K562 (cell line): ENCODE results near the gene ARG1.

Experiments
- ARID3A ChIP-seq: IDR thresholded peaks from 2 replicates; pipeline ENCODE4 v1.6.1; 2012; ENCODE audit warnings: low read depth, low read length, improper control_type of control experiment, borderline replicate concordance
- CHD2 ChIP-seq: IDR thresholded peaks from 2 replicates; pipeline ENCODE4 v1.6.1; 2011; ENCODE audit warnings: low read depth, low read length
- CTCF ChIP-seq, 3 experiments: IDR thresholded peaks in 2 of 3; conservative IDR thresholded peaks in 1 of 3; 2 replicates each; pipeline ENCODE4 v1.5.1; 2011 to 2012; ENCODE audit warnings: low read length in 3 of 3, mild to moderate bottlenecking in 3 of 3, control low read depth in 2 of 3, improper control_type of control experiment in 1 of 3, inconsistent platforms in 1 of 3, low read depth in 1 of 3, mixed read lengths in 1 of 3, moderate library complexity in 1 of 3; ENCODE audit not compliant: insufficient read depth in 2 of 3
- EP300 ChIP-seq: IDR thresholded peaks from 2 replicates; pipeline ENCODE4 v1.6.1; 2012; ENCODE audit warnings: low read length, improper control_type of control experiment
- NBN ChIP-seq: fragments of 450-650 bp; IDR thresholded peaks from 2 replicates; pipeline ENCODE4 v1.6.1; 2016; ENCODE audit warnings: low read depth, mild to moderate bottlenecking
- POLR2A ChIP-seq: fragments of 450-650 bp; conservative IDR thresholded peaks from 2 replicates; pipeline ENCODE4 v1.6.1; 2016
- POLR2AphosphoS5 ChIP-seq: IDR thresholded peaks from 2 replicates; pipeline ENCODE4 v1.6.1; 2011; ENCODE audit warnings: mild to moderate bottlenecking, low read depth, low read length, moderate library complexity; ENCODE audit not compliant: control insufficient read depth, insufficient read depth
- RAD21 ChIP-seq, 2 experiments: fragments of 250-450 bp in 1 of 2; fragments of 450-650 bp in 1 of 2; sonication (Bioruptor Pico) in 1 of 2; formaldehyde crosslinking in 1 of 2; IDR thresholded peaks in 1 of 2; conservative IDR thresholded peaks in 1 of 2; 2 replicates each; pipeline versions ENCODE4 v1.4.0 to v1.8.0; 2020 to 2022; ENCODE audit warnings: mild to moderate bottlenecking in 2 of 2, moderate library complexity in 1 of 2
- ZBTB33 ChIP-seq: sonication (generic); formaldehyde crosslinking; IDR thresholded peaks from 2 replicates; pipeline ENCODE4 v1.8.1; 2023; ENCODE audit warnings: mild to moderate bottlenecking, missing genetic modification reagents
- ZNF274 ChIP-seq: IDR thresholded peaks from 2 replicates; pipeline ENCODE4 v1.6.1; 2011; ENCODE audit warnings: low read depth, mild to moderate bottlenecking, low read length, moderate library complexity, borderline replicate concordance

- TF ChIP-seq POLR2A (no peak), ZBTB33 (CRISPR knock-in tag) (no peak), POLR2AphosphoS5 (no peak), RAD21 (CRISPR knock-in tag; conservative IDR thresholded peaks at IDR 0.05 in 1 of 2, IDR thresholded peaks at IDR 0.05 in 1 of 2) (no peak), ZNF274 (no peak), EP300 (no peak), NBN (no peak), CTCF (IDR thresholded peaks at IDR 0.05 in 2 of 3, conservative IDR thresholded peaks at IDR 0.05 in 1 of 3; ENCODE audit: insufficient read depth in 2 of 3, low read depth in 1 of 3, low read length in 3 of 3) (no peak), CHD2 (no peak), ARID3A (no peak)
Observed at GRCh38 chr6:131551902-131552301, 21.1 kb upstream of the ARG1 start.
